Colon (tissue), 2 donors: ENCODE results near the gene CCDC85C.

Source experiments
- FAIRE-seq: peaks from 2 replicates; lab custom pipeline; 2012; peaks lifted over from hg19 to GRCh38; lab: Jason Lieb, UNC
- donor health status: control.
- donor health status: control.

CCDC85C gene

GRCh38 chr14:99589651-99590530 lies 14.1 kb downstream of the CCDC85C start:
- no peak for FAIRE-seq

GRCh38 chr14:99589031-99589441 lies 15.0 kb downstream of the CCDC85C start:
- FAIRE-seq = no peak

DNA sequence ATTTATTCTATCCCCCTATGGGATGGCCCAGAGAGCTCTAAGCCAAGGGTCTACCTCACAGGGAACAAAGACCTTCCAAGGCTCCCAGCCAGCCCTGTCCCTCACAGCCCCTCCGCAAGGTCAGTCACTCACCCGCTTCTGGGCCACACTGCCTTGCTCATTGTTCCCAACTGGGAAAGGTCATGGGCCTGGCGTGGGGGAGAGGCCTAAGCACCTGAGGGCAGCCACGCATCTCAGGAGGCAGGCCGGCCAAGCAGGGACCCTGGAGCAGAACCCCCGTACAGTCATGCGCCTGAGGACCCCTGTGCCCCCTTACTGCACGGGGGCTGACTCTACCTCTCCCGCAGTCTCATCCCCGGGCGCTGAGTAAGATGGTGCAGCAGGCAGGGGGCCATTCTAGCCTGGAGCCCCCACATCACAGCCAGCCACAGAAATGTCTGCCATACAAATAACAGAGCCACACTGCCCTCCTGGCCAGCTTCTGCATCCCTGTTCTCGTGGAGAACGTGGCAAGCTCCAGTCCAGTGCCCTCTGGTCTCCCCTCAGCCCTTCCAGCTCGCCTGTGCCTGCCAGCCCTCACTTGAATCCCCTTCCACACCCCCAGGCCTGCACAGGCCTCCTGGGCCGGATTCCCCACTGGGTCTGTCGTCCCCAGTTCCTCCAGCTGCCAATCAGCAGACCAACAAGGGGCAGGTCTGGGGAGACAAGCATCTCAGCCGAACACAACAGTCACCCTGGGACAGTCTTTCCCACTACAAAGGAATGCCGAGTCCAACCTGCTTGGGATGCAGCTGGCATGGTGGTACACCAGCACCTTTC lies 16.3 kb downstream of the CCDC85C start:
- no peak for FAIRE-seq

GRCh38 chr14:99586761-99587459 lies 17.1 kb downstream of the CCDC85C start:
- no peak for FAIRE-seq

DNA sequence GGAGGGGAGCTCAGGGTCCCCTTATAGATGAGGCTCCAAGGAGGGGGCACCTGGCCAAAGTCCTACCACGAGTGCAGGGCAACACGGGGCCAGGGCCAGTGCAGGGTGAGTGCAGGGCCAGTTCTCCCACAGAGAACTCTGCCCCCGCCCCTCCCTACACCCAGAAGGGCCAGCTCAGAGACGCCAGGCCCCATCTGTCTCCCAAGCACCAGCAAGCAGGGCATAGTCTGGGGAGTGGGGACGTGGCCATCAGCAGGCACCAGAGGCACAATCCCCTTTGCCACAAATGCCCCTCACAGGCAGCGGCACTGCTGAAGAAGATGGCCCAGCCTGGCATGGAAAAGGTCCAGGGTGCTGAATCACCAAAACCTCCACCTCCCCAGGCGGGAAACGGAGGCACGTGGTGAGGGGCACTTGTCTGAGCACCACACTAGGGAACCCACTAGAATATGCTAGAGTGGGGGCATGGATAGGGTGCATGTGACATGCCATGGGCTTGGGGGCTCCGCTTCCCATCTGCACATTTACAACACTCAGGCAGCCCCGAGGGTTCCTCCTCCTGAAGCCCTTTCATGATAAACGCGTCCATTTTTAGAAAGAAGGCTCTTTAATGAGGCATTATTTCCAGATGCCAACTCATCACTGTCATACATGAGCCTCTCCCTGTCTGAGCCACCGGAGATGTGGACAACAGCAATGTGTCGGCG lies 17.8 kb downstream of the CCDC85C start:
- no peak for FAIRE-seq

GRCh38 chr14:99584823-99585222 lies 19.2 kb downstream of the CCDC85C start:
- no peak for FAIRE-seq

DNA sequence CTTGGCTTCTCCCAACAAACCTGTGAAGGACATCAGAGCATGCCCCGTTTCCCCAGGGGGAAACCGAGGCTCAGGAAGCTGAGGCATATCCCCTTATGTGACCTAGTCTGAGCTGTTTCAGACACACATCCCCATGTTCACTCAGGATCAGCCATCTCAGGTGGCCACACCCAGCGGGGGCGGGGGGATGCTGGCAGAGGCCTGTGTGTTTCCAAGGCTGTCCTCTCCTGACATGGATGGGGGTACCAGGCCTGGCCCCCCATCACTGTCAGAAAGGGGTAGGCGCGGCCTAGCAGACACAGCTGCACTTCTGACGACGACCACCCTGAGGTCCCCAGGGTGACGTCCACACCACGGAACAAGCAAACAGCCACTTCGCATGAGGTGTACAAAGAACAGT lies 22.1 kb downstream of the CCDC85C start:
- FAIRE-seq = no peak

GRCh38 chr14:99581374-99581773 lies 22.6 kb downstream of the CCDC85C start:
- no peak for FAIRE-seq

GRCh38 chr14:99579903-99580571 lies 24.0 kb downstream of the CCDC85C start:
- FAIRE-seq = no peak

- FAIRE-seq = no peak
Measured at GRCh38 chr14:99579120-99579836, 24.7 kb downstream of the CCDC85C start.

DNA sequence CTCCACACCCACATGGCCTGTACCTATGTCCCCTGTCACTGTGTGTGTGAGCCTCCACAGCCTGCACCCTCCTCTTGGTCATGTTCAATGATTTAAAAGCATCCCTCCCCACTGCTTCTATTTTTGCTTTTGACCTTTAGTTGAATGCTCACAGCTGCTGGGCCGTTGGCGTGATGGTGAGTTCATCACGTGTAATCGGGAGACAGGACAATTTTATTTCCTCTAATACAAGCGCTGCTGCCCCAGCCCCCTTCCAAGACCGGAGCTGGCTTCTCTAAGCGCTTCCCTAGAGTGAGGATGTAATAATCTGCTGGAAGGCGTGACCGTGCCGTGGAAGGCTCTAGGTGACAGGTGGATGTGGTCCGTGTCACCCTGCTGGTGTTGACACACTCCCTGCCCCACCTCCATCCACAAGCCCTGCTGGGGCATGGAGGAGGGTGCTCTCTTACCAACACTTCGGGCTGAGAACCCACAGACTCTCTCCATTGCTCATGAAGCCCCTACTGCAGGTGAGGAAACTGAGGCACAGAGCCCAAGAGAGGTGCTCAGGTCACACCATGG lies 25.4 kb downstream of the CCDC85C start:
- no peak for FAIRE-seq

- no peak for FAIRE-seq
Measured at GRCh38 chr14:99576761-99577705, 27.0 kb downstream of the CCDC85C start.

DNA sequence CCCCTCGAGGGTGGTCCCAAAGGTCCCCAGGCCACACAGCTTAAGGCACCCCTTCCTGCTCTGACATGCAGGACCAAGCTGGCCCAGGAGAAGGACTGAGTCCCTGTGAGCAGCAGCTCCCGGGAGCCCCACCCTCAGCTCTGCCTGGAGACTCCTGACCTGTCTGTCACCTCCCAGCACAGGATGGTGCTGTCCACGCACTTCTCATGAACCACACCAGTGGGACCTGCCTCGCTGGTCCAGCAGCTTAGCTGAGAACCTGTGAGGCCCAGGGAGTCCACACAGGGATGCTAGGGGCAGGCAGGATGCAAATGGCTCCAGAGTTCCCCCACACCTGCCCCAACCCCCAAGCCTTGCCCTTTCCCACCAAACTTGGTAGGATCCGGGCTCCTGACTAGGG lies 27.7 kb downstream of the CCDC85C start:
- FAIRE-seq = no peak

- FAIRE-seq = no peak
Measured at GRCh38 chr14:99575043-99576023, 28.7 kb downstream of the CCDC85C start.

DNA sequence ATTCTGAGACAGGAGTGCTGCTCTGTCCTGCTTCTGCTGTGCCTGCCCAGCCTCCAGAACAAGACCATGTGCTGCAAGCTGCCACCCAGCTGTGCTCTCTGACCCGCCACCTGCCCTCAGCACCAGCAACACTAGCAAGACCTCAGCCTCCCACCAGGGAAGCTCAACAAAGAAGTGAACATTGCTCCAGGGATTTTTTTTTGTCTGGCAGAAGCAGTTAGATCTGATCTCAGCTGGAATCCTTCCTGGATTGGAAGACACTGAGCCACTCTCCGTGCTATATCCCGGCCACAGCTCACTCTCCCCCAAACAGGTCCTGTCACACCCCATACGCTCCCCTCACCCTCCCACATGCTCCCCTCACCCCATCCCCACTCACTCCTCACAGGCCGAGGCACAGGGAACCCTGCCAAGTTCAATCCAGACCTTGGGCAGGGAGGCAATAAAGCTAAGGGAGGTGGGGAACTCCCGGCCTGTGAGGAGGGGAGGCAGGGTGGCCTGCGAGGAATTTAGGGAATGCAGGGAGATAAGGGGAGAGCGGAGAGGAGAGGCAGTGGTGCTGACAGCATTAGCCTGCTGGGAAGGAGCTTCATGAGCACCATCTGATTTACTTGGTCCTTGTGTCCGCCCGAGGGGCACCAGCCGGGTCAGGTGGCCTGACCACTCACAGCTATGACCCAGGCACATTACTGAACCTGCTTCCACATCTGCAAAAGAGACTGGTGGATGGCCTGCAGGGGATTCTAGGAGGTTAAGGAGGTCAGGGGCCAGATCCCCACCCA lies 29.7 kb downstream of the CCDC85C start:
- no peak for FAIRE-seq

GRCh38 chr14:99573436-99574098 lies 30.4 kb downstream of the CCDC85C start:
- FAIRE-seq = no peak

DNA sequence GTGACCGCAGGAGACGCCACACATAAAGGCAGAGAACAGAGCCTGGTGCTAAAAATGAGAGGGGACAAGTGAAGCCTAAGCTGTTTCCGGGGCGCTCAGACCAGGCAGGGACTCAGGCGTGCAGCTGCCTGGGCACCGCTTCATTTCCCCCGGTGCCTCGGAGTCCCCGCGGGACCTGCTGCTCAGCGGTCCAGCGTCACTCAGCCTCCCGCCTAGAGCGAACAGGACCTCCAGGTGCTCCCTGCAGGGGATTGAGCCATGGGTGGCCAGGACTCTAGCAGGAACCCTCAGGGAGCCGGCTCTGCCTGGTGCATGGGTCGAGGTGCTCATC lies 31.0 kb downstream of the CCDC85C start:
- no peak for FAIRE-seq
